Lower lobe of right lung (tissue), 2 donors: Measurements from ENCODE around the gene HOXB3. TPM values are rescaled to one million over a fixed set of nuclear protein-coding genes. Genes with fewer than 3 reads are reported as not detected.

ENCODE experiments used
- ATAC-seq, 2 donors: fragments of 200-7000 bp; cut with Tn5 transposase; one replicate each; pipeline ENCODE4 v1.9.1; 2020 to 2022; ENCODE audit warnings: mild to moderate bottlenecking in 2 of 2, moderate library complexity in 2 of 2
- DNase-seq: peaks from one replicate; pipeline ENCODE4 v3.0.0-alpha.2; 2020
- H3K27ac ChIP-seq: fragments of 200-600 bp; one replicate; pipeline ENCODE4 v1.8.0; 2022
- H3K27me3 ChIP-seq: fragments of 200-600 bp; one replicate; pipeline ENCODE4 v1.8.0; 2022; ENCODE audit warnings: low read depth
- H3K36me3 ChIP-seq: fragments of 200-600 bp; one replicate; pipeline ENCODE4 v1.8.0; 2022; ENCODE audit warnings: mild to moderate bottlenecking
- H3K4me1 ChIP-seq: fragments of 200-600 bp; one replicate; pipeline ENCODE4 v1.8.0; 2022
- H3K4me3 ChIP-seq: fragments of 200-600 bp; one replicate; pipeline ENCODE4 v1.8.0; 2022; ENCODE audit warnings: mild to moderate bottlenecking
- H3K9me3 ChIP-seq: fragments of 200-600 bp; one replicate; pipeline ENCODE4 v1.8.0; 2022
- intact Hi-C: fragments of 100-400 bp; cut with DNase I; formaldehyde crosslinking; loops from one replicate; pipeline ENCODE4 v1.11.0; 2022
- total RNA-seq: library from RNA; stranded (reverse); fragmentation: NEBNext Ultra II Directional; extraction: Animal tissue kit (Norgen Biotek cat#: 25700); gene quantifications from one replicate; pipeline ENCODE4 v1.2.1, GENCODE V29; 2021
- TF ChIP-seq, protein P1 (sequence below): fragments of 200-600 bp; IDR thresholded peaks from one replicate; pipeline ENCODE4 v1.8.0; 2022; ENCODE audit warnings: antibody characterized with exemption, mild to moderate bottlenecking
- donor health status: DM: no; HTN: yes; CAD: no; lungs with severe emphysema.

Gene HOXB3
- total RNA-seq, 1 donor from 2014 or later: 11.3 TPM

DNA sequence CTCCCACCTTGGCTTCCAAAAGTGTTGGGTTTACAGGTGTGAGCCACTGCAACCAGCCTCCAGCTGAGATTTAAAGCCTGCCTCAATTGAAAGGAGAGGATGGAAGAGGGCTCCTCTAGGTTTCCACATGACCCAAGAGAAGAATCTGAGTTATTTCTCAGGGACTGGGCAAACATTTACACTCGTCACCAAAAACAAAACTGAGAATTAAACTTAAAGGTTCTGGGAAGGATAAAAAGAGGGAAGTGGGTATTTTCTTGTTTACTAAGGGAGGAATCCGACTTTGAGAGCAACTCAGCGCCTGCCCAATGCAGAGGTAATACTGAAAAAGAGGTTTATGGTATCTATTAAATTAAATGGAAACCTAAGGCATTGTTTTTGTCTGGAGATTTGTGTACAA, 72.6 kb downstream of the HOXB3 start:
- Histone ChIP-seq H3K4me3 (no peak overlapping the region), H3K27ac (no peak overlapping the region), H3K9me3 (no peaks in the 10 kb centered on the region), H3K27me3 (peaks cover 53% of the 10 kb centered on the region), H3K4me1 (peaks cover 10% of the 10 kb centered on the region), H3K36me3 (no peaks in the 10 kb centered on the region)
- ATAC-seq (no peak), DNase-seq (no peak)
- intact Hi-C loops: no loop called here
- TF ChIP-seq, protein P1, sequence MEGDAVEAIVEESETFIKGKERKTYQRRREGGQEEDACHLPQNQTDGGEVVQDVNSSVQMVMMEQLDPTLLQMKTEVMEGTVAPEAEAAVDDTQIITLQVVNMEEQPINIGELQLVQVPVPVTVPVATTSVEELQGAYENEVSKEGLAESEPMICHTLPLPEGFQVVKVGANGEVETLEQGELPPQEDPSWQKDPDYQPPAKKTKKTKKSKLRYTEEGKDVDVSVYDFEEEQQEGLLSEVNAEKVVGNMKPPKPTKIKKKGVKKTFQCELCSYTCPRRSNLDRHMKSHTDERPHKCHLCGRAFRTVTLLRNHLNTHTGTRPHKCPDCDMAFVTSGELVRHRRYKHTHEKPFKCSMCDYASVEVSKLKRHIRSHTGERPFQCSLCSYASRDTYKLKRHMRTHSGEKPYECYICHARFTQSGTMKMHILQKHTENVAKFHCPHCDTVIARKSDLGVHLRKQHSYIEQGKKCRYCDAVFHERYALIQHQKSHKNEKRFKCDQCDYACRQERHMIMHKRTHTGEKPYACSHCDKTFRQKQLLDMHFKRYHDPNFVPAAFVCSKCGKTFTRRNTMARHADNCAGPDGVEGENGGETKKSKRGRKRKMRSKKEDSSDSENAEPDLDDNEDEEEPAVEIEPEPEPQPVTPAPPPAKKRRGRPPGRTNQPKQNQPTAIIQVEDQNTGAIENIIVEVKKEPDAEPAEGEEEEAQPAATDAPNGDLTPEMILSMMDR: no peak

DNA sequence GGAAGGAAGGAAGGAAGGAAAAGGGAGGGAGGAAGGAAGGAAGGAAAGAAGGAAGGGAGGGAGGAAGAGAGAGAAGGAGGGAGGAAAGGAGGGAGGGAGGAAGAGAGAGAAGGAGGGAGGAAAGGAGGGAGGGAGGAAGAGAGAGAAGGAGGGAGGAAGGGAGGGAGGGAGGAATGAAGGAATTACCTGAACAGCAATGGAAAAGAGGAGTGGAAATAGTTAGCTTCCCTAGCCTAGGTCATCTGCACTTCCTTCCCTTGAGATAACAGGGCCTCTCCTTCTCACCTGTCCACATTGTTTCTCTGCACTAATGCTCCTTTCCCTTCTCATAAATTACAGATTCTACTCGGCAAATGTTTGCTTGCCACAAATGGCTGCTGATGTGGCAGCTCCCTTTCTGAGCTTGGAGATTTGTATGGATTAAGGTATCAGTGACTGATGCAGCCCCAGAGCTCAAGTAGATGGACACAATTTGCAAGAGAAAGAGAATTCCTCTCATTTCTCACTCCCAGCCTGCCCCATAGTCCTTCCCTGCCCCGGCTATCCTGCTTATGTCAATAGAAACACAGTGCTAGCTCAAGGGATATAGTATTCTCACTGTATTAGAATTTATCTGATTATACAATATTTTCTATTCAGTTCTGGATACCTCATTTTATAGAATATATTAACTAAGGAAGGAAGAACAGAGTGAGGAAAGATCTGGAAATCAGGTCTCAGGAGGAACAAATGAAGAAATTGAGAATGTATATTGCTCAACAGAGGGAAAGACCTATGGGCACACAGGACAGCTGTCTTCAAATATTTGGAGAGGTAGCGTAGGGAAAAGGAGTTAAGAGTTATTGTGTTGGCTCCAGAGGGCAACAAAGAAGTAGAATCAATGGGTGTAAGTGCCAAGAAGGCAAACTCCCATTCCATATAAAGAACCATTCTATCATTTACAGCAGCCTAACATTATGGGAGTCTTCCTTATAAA, 73.8 kb downstream of the HOXB3 start:
- TF ChIP-seq, protein P1: no peak
- intact Hi-C loops: no loop called here
- Histone ChIP-seq H3K4me3 (no peak overlapping the region), H3K36me3 (no peaks in the 10 kb centered on the region), H3K4me1 (peaks cover 5% of the 10 kb centered on the region), H3K27me3 (peaks cover 53% of the 10 kb centered on the region), H3K9me3 (no peaks in the 10 kb centered on the region), H3K27ac (no peak overlapping the region)
- no peak for DNase-seq
- ATAC-seq: no peak

DNA sequence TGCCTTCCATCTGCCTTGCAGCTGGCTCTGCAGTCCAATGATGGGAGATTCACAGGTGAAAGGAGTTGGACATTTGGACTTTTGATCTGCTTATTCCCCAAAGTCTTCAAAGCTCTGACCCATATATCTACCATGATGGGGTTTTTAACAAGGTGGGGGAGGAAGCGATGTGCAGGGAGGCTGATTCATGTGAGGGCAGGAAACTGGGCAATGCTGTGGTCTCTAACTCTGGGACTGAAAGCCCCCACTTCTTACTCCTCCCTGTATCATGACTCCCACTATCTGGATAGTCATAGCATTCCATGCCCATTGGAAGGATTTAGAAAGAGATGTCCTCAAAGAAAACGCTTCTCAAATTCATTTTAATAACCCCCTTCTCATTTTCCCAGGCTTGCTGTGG, 75.6 kb downstream of the HOXB3 start:
- Histone ChIP-seq H3K9me3 (no peaks in the 10 kb centered on the region), H3K4me3 (no peak overlapping the region), H3K4me1 (peaks cover 5% of the 10 kb centered on the region), H3K27me3 (peaks cover 44% of the 10 kb centered on the region), H3K27ac (no peak overlapping the region), H3K36me3 (no peaks in the 10 kb centered on the region)
- ATAC-seq (no peak), DNase-seq (no peak)
- TF ChIP-seq, protein P1: no peak
- intact Hi-C loops: no loop called here

DNA sequence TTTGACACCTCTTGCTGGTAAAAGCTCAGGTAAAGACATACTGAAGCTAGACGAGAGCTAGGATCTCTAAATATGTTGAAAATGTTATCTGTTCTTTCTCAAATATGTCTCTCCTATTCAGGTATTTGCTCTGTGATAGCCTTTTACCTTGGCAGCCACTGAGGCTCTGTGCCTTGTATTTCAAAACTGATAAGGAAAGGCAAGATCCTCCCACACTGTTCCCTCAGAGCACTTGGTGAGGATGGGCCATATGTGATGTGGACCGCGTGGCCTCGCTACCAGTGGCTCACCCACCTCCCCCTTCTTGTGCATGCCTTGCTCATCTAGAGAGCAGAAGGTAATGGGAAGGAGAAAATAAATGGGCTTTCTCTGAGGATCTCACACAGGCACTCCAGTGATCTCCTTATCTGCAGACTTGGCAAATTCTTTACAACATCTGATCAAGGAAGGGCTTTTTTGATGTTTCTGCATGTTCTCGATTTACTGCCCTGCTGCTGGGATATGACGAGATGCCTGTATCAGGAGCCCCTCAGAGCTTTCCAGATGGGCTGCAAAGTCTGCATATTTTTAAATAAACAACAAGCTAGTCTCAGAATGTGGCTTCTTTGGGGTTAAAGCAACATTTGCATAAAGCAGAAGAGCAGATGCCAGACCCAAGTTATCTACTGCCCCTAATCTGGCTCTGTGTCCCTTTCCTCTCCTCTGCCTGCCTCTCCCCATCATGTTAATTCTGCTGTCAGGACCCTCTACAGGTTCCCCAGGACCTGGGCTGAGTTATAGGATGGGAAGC, 76.2 kb downstream of the HOXB3 start:
- DNase-seq (no peak), ATAC-seq (no peak)
- H3K36me3 ChIP-seq: no peaks in the 10 kb centered on the region
- peaks cover 5% of the 10 kb centered on the region for H3K4me1 ChIP-seq
- TF ChIP-seq, protein P1: no peak
- intact Hi-C loops: no loop called here
- H3K9me3 ChIP-seq: no peaks in the 10 kb centered on the region
- no peak overlapping the region for H3K4me3 ChIP-seq
- H3K27ac ChIP-seq: no peak overlapping the region
- peaks cover 44% of the 10 kb centered on the region for H3K27me3 ChIP-seq

DNA sequence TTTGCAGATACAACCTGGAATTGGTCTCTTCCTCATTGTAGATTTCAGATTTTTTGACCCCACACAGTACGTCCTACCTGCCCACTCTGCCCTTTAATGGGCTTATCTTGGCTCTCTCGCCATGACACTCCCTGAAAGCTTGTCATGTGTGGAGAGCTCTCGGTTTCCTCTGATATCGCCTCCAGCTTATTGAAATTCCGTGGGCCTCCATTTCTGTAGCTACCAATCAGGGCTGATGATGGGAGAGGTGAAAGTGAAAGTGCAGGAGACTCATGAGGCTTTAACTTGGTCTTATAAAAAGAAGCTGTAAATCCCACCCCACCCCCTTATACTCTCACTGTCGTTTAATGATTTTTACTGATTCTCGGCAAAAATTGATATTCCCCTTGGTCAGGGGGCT, 76.9 kb downstream of the HOXB3 start:
- Histone ChIP-seq H3K27me3 (peaks cover 44% of the 10 kb centered on the region), H3K36me3 (no peaks in the 10 kb centered on the region), H3K27ac (no peak overlapping the region), H3K4me1 (peaks cover 5% of the 10 kb centered on the region), H3K9me3 (no peaks in the 10 kb centered on the region), H3K4me3 (peak overlapping the region; percentile 3)
- peak in 1 of 2 donors; percentile 43 for ATAC-seq
- intact Hi-C loops: no loop called here
- TF ChIP-seq, protein P1: no peak
- no peak for DNase-seq
